NCI-H1417 treated with DMSO at 0.1 percent for 48 hours (cell line): ENCODE measurements around the gene ALOXE3.
A peak's percentile ranks its signal among the peaks of the same experiment; 100 is the strongest.

Source experiments
- DNase-seq: peaks from one replicate; lab custom pipeline; 2025; lab: John Stamatoyannopoulos, UW

The ALOXE3 gene

GRCh38 chr17:8153957-8154607, 35.8 kb upstream of the ALOXE3 start:
- DNase-seq = no peak

GRCh38 chr17:8153525-8153956, 35.2 kb upstream of the ALOXE3 start:
- DNase-seq = no peak

GRCh38 chr17:8153031-8153451, 34.7 kb upstream of the ALOXE3 start:
- no peak for DNase-seq

- DNase-seq = peak; percentile 59
These were observed 33.9 kb upstream of the ALOXE3 start, which contains the start of gene PER1 for GRCh38 chr17:8152112-8152775. Gene PER1, minus strand, starts transcription at chr17:8152404. Its CDS starts 1,698 bp downstream, at chr17:8150706.

GRCh38 chr17:8151641-8152111, 33.4 kb upstream of the ALOXE3 start:
- DNase-seq = no peak

- no peak for DNase-seq
These were observed 32.9 kb upstream of the ALOXE3 start for GRCh38 chr17:8151120-8151640.

GRCh38 chr17:8150194-8151119, 32.1 kb upstream of the ALOXE3 start:
- no peak for DNase-seq

GRCh38 chr17:8149419-8150193, 31.3 kb upstream of the ALOXE3 start:
- DNase-seq = no peak

- DNase-seq = no peak
These were observed 30.2 kb upstream of the ALOXE3 start for GRCh38 chr17:8148560-8148959.

GRCh38 chr17:8147805-8148404, 29.6 kb upstream of the ALOXE3 start:
- no peak for DNase-seq

- no peak for DNase-seq
These were observed 29.0 kb upstream of the ALOXE3 start for GRCh38 chr17:8147141-8147804.

GRCh38 chr17:8146381-8147140, 28.2 kb upstream of the ALOXE3 start:
- no peak for DNase-seq

- no peak for DNase-seq
These were observed 27.5 kb upstream of the ALOXE3 start for GRCh38 chr17:8145811-8146210.

- DNase-seq = no peak
These were observed 26.3 kb upstream of the ALOXE3 start for GRCh38 chr17:8144401-8145231.

- DNase-seq = no peak
These were observed 25.5 kb upstream of the ALOXE3 start for GRCh38 chr17:8143581-8144400.

GRCh38 chr17:8142887-8143580, 24.7 kb upstream of the ALOXE3 start:
- no peak for DNase-seq
